Measurements from ENCODE around the gene MAFG. TPM values are rescaled to one million over a fixed set of nuclear protein-coding genes. Genes with fewer than 3 reads are reported as not detected.

Gene MAFG
- total and polyA plus RNA-seq, 9 of the 15 experiments (the other 6 are each of a cell fraction or from before 2014, with no cell fraction given), result 1.1 to 58.1 (median 24.9) TPM

DNA sequence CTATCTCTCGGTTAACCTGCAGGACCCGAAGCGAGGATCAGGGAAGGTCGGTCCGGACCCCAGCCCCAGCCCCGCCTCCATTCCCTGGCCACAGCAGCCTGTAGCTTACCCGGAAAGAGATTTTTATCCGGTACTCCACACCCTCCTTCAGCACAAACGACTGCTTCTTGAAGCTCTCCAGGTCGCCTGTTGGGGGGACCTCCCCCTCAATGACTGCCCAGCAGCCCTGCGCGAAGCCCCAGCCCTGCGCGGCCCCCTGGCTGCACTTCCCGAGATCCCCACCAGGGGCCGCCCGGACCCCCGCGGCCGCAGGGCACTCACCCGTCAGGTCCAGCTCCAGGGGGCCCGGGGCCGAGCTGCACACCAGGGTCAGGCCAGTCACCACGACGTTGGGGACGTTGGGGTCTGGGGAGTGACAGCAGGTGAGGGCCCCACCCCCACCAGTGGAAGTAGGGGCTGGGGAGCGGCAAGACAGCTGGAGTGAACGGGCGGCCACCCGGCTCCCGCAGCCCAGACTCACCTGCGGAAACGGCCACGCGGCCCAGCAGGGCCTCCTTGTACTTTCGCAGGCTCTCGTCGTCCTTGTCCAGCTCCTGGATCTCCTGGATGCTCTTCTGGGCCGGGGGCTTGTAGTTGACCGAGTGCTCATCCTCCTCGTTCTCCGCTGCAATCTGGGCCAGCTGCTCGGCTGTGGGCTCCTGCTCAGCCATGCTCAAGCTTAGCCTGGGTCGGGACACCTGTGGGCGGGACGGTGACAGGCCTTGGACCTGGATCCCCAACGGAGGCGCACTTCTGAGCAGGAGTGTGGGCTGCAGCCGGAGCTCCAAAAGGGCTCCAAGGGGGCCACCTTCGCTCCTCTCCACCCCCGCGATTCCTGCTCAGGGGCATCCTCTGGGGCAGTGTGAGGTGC lies 58.1 kb downstream of the MAFG start (continued):
- TF ChIP-seq PATZ1 (CRISPR knock-in tag; IDR thresholded peaks at IDR 0.05; ENCODE audit: borderline replicate concordance), result no peak
- no peak for TF ChIP-seq ZNF133 (CRISPR knock-in tag; IDR thresholded peaks at IDR 0.05)
- TF ChIP-seq TEAD4 (IDR thresholded peaks at IDR 0.05; ENCODE audit: low read length), result 0 out of 2 replicates have a peak, but pooled peaks have one; percentile 1
- TF ChIP-seq TEAD4 (CRISPR knock-in tag; IDR thresholded peaks at IDR 0.05; ENCODE audit: borderline replicate concordance), result no peak
- TF ChIP-seq MGA (IDR thresholded peaks at IDR 0.05), result peak; percentile 8; the same call in 1 of the 2 replicates
- TF ChIP-seq ZFX (CRISPR knock-in tag; IDR thresholded peaks at IDR 0.05), result peak; percentile 62
- TF ChIP-seq NKRF (IDR thresholded peaks at IDR 0.05; ENCODE audit: borderline replicate concordance), result peak; percentile 36; the same call in 1 of the 2 replicates
- peak; percentile 73 to 75 for TF ChIP-seq NRF1 (conservative IDR thresholded peaks at IDR 0.05 in 1 of 2, IDR thresholded peaks at IDR 0.05 in 1 of 2)
